H1 (cell line): ENCODE results near the gene BCL6B. TPM values are rescaled to one million over a fixed set of nuclear protein-coding genes. Genes with fewer than 3 reads are reported as not detected.

Experiments used
- CTCF ChIA-PET: fragments of 300-600 bp; sonication (Branson Sonifier 250); formaldehyde crosslinking; loops from one replicate; lab custom pipeline; 2021; ENCODE audit not compliant: partially characterized antibody; lab: Charles Lee
- POLR2A ChIA-PET: fragments of 300-600 bp; sonication (Branson Sonifier 250); formaldehyde crosslinking; loops from one replicate; lab custom pipeline; 2021; ENCODE audit warnings: inconsistent platforms; ENCODE audit not compliant: partially characterized antibody; lab: Charles Lee
- DNase-seq, 2 experiments: peaks; one replicate each; pipeline versions ENCODE4 v3.0.0 to v3.0.0-alpha.2; 2010 to 2022; ENCODE audit warnings: low spot score in 2 of 2, low read depth in 1 of 2, mixed read lengths in 1 of 2
- FAIRE-seq: peaks from 2 replicates; lab custom pipeline; 2011; peaks lifted over from hg19 to GRCh38; lab: Jason Lieb, UNC
- H2AFZ ChIP-seq: 2 replicates; pipeline ENCODE4 v1.8.1; 2012; ENCODE audit warnings: low read length, inconsistent platforms
- H2AK5ac ChIP-seq: 2 replicates; pipeline ENCODE4 v1.6.1; 2013; ENCODE audit warnings: low read depth, low read length
- H2BK120ac ChIP-seq: replicated peaks from 2 replicates; pipeline ENCODE3; 2013; ENCODE audit warnings: low read depth, low read length, inconsistent platforms
- H2BK12ac ChIP-seq: 2 replicates; pipeline ENCODE4 v1.6.1; 2013; ENCODE audit warnings: low read depth, low read length
- H2BK15ac ChIP-seq: 2 replicates; pipeline ENCODE4 v1.6.1; 2013; ENCODE audit warnings: low read length
- H2BK20ac ChIP-seq: 2 replicates; pipeline ENCODE4 v1.6.1; 2013; ENCODE audit warnings: low read length
- H2BK5ac ChIP-seq: 2 replicates; pipeline ENCODE4 v1.6.1; 2013; ENCODE audit warnings: low read depth, low read length
- H3K14ac ChIP-seq: 2 replicates; pipeline ENCODE4 v1.6.1; 2013; ENCODE audit warnings: inconsistent platforms; ENCODE audit not compliant: insufficient read length
- H3K18ac ChIP-seq: 2 replicates; pipeline ENCODE4 v1.6.1; 2013; ENCODE audit warnings: low read length; ENCODE audit errors: extremely low read depth
- H3K23ac ChIP-seq: 2 replicates; pipeline ENCODE4 v1.6.1; 2013; ENCODE audit warnings: inconsistent platforms; ENCODE audit not compliant: insufficient read length
- H3K23me2 ChIP-seq: 2 replicates; pipeline ENCODE4 v1.6.1; 2013; ENCODE audit warnings: low read depth, low read length
- H3K27ac ChIP-seq: 2 replicates; pipeline ENCODE4 v1.6.1; 2011; ENCODE audit warnings: low read depth, low read length, inconsistent platforms
- H3K27me3 ChIP-seq, 4 experiments: replicated peaks in 1 of 4; 1 replicate in 1 of 4; 2 replicates in 3 of 4; pipeline versions ENCODE4 v1.6.1 to v1.8.1; 2011 to 2013; ENCODE audit warnings: low read length in 3 of 4, mild to moderate bottlenecking in 3 of 4, inconsistent platforms in 2 of 4, mixed read lengths in 2 of 4, moderate library complexity in 1 of 4; ENCODE audit not compliant: control insufficient read depth in 3 of 4, insufficient read depth in 3 of 4; ENCODE audit errors: extremely low read depth in 1 of 4
- H3K36me3 ChIP-seq, 4 experiments: 2 replicates each; pipeline versions ENCODE4 v1.6.1 to v1.8.1; 2011 to 2013; ENCODE audit warnings: mild to moderate bottlenecking in 4 of 4, low read length in 3 of 4, moderate library complexity in 2 of 4, control low read depth in 1 of 4, inconsistent platforms in 1 of 4; ENCODE audit not compliant: insufficient read depth in 4 of 4, control insufficient read depth in 2 of 4
- H3K4ac ChIP-seq: replicated peaks from 2 replicates; pipeline ENCODE3; 2013; ENCODE audit warnings: low read length, low read depth, mixed read lengths, inconsistent platforms; ENCODE audit not compliant: insufficient read length
- H3K4me1 ChIP-seq, 4 experiments: replicated peaks in 1 of 4; 1 replicate in 1 of 4; 2 replicates in 3 of 4; pipeline versions ENCODE4 v1.6.1 to v1.8.1; 2011 to 2013; ENCODE audit warnings: low read length in 3 of 4, inconsistent platforms in 2 of 4, mixed read lengths in 1 of 4; ENCODE audit not compliant: insufficient read depth in 4 of 4, control insufficient read depth in 3 of 4
- H3K4me2 ChIP-seq, 2 experiments: 2 replicates each; pipeline versions ENCODE4 v1.6.1 to v1.8.1; 2011 to 2013; ENCODE audit warnings: low read depth in 2 of 2, low read length in 2 of 2, control low read depth in 1 of 2, inconsistent platforms in 1 of 2, mild to moderate bottlenecking in 1 of 2; ENCODE audit not compliant: insufficient read depth in 1 of 2
- H3K4me3 ChIP-seq, 4 experiments: fragments of 200-600, 300-600 bp in 1 of 4; sonication (generic), shearing (Covaris generic), sonication (Bioruptor Twin) in 1 of 4; 2 replicates each; pipeline versions ENCODE4 v1.5.1 to v1.8.1; 2011 to 2016; ENCODE audit warnings: low read length in 4 of 4, low read depth in 3 of 4, control low read depth in 2 of 4, inconsistent platforms in 2 of 4, mild to moderate bottlenecking in 2 of 4, mixed read lengths in 1 of 4, moderate library complexity in 1 of 4; ENCODE audit not compliant: insufficient read depth in 2 of 4; ENCODE audit errors: extremely low read depth in 1 of 4
- H3K56ac ChIP-seq: replicated peaks from 2 replicates; pipeline ENCODE3; 2013; ENCODE audit warnings: low read depth, mild to moderate bottlenecking, mixed read lengths, low read length, inconsistent platforms; ENCODE audit not compliant: insufficient read length
- H3K79me1 ChIP-seq: 2 replicates; pipeline ENCODE4 v1.6.1; 2013; ENCODE audit warnings: low read depth, low read length, control low read depth
- H3K79me2 ChIP-seq, 2 experiments: 2 replicates each; pipeline versions ENCODE4 v1.6.1 to v1.8.1; 2012 to 2013; ENCODE audit warnings: low read length in 2 of 2, mild to moderate bottlenecking in 2 of 2, inconsistent platforms in 1 of 2; ENCODE audit not compliant: insufficient read depth in 2 of 2, control insufficient read depth in 1 of 2
- H3K9ac ChIP-seq, 4 experiments: replicated peaks in 1 of 4; 1 replicate in 1 of 4; 2 replicates in 3 of 4; pipeline versions ENCODE4 v1.6.1 to v1.8.1; 2011 to 2013; ENCODE audit warnings: low read depth in 3 of 4, low read length in 3 of 4, control low read depth in 2 of 4, mild to moderate bottlenecking in 2 of 4, moderate library complexity in 2 of 4, inconsistent platforms in 1 of 4; ENCODE audit errors: extremely low read depth in 1 of 4
- H3K9me3 ChIP-seq, 2 experiments: 2 replicates each; pipeline versions ENCODE4 v1.6.1 to v1.8.1; 2012 to 2013; ENCODE audit warnings: mild to moderate bottlenecking in 2 of 2, moderate library complexity in 2 of 2, control low read depth in 1 of 2, inconsistent platforms in 1 of 2, low read depth in 1 of 2, low read length in 1 of 2, mixed read lengths in 1 of 2; ENCODE audit not compliant: insufficient read depth in 2 of 2
- H4K20me1 ChIP-seq, 2 experiments: replicated peaks in 1 of 2; 2 replicates each; pipeline versions ENCODE3 to v1.8.1; 2011 to 2013; ENCODE audit warnings: inconsistent platforms in 2 of 2, low read length in 2 of 2, mild to moderate bottlenecking in 1 of 2; ENCODE audit not compliant: insufficient read depth in 2 of 2, control insufficient read depth in 1 of 2
- H4K5ac ChIP-seq: 2 replicates; pipeline ENCODE4 v1.6.1; 2013; ENCODE audit warnings: low read length, low read depth, mixed read lengths, inconsistent platforms; ENCODE audit not compliant: insufficient read length
- H4K8ac ChIP-seq: 2 replicates; pipeline ENCODE4 v1.8.0; 2013; ENCODE audit warnings: mild to moderate bottlenecking, moderate library complexity, low read length, inconsistent platforms; ENCODE audit not compliant: insufficient read depth; ENCODE audit errors: extremely low read depth
- H4K91ac ChIP-seq: replicated peaks from 2 replicates; pipeline ENCODE3; 2013; ENCODE audit warnings: low read length, mixed read lengths, inconsistent platforms; ENCODE audit not compliant: insufficient read length
- BCL11A ChIP-seq, 2 experiments: IDR thresholded peaks; one replicate each; pipeline ENCODE4 v1.6.1; 2011; ENCODE audit warnings: low read depth in 2 of 2, low read length in 2 of 2, mild to moderate bottlenecking in 2 of 2
- MAFK ChIP-seq: IDR thresholded peaks from 2 replicates; pipeline ENCODE4 v1.6.1; 2012; ENCODE audit warnings: low read depth, mild to moderate bottlenecking, improper control_type of control experiment, low read length
- NRF1 ChIP-seq: IDR thresholded peaks from 2 replicates; pipeline ENCODE4 v1.6.1; 2011; ENCODE audit warnings: mild to moderate bottlenecking, low read depth, low read length, improper control_type of control experiment
- POLR2A ChIP-seq, 2 experiments: IDR thresholded peaks; 1 replicate in 1 of 2; 2 replicates in 1 of 2; pipeline ENCODE4 v1.6.1; 2011; ENCODE audit warnings: low read depth in 2 of 2, low read length in 2 of 2, mild to moderate bottlenecking in 2 of 2; ENCODE audit errors: control extremely low read depth in 1 of 2
- SAP30 ChIP-seq: fragments of 300-600 bp; sonication (generic); IDR thresholded peaks from 2 replicates; pipeline ENCODE4 v1.7.1; 2012; ENCODE audit warnings: low read length, moderate library complexity, mild to moderate bottlenecking, inconsistent platforms; ENCODE audit not compliant: insufficient read depth, insufficient replicate concordance
- SIN3A ChIP-seq, 2 experiments: IDR thresholded peaks in 1 of 2; conservative IDR thresholded peaks in 1 of 2; 2 replicates each; pipeline ENCODE4 v1.6.1; 2011 to 2012; ENCODE audit warnings: low read length in 2 of 2, improper control_type of control experiment in 1 of 2, low read depth in 1 of 2, mild to moderate bottlenecking in 1 of 2
- SP1 ChIP-seq: IDR thresholded peaks from 2 replicates; pipeline ENCODE4 v1.6.1; 2011; ENCODE audit warnings: low read depth, low read length
- TAF1 ChIP-seq: IDR thresholded peaks from 2 replicates; pipeline ENCODE4 v1.6.1; 2011; ENCODE audit warnings: mild to moderate bottlenecking, low read depth, low read length
- WGBS, 2 experiments: shearing (Covaris generic) in 1 of 2; methylation state at CpG; one replicate each; pipeline versions ENCODE4 v1.1.6 to v1.1.7; 2013 to 2015; ENCODE audit warnings: low lambda C conversion rate in 2 of 2, mixed read lengths in 2 of 2, inconsistent platforms in 1 of 2, low coverage in 1 of 2, missing lambda C conversion rate in 1 of 2; ENCODE audit not compliant: insufficient replicate concordance in 2 of 2, insufficient coverage in 1 of 2, insufficient read length in 1 of 2; ENCODE audit errors: extremely low coverage in 1 of 2, missing lambda C conversion rate in 1 of 2; 5-methylcytosine and 5-hydroxymethylcytosine counted together
- long read RNA-seq, 2 experiments: library from RNA in 1 of 2; library from capped mRNA in 1 of 2; stranded (forward); transcript quantifications; one replicate each; pipeline ENCODE4 v2.0.0, GENCODE V29; 2021; ENCODE audit warnings: inconsistent platforms in 1 of 2
- polyA minus RNA-seq, 3 experiments: library from RNA; depleted of rRNA, polyadenylated mRNA; stranded (reverse); fragments of >200 nt; gene quantifications; 1 replicate in 2 of 3; 2 replicates in 1 of 3; pipeline ENCODE4 v1.2.3, GENCODE V29; 2011
- polyA plus RNA-seq, 7 experiments: library from polyadenylated mRNA; depleted of rRNA in 3 of 7; stranded (reverse) in 5 of 7; unstranded in 2 of 7; fragments of >200 nt in 5 of 7; fragments of 200-250 nt in 2 of 7; gene quantifications; 1 replicate in 5 of 7; 2 replicates in 1 of 7; 4 replicates in 1 of 7; pipeline versions ENCODE4 v1.2.1 to v1.2.3, GENCODE V29; 2011 to 2013; ENCODE audit warnings: missing spikeins in 2 of 7, mixed read lengths in 2 of 7
- total RNA-seq: library from RNA; stranded (reverse); fragmentation: NEBNext Ultra II Directional; extraction: Animal tissue kit (Norgen Biotek cat#: 25700); gene quantifications from 2 replicates; pipeline ENCODE4 v1.2.1, GENCODE V29; 2021

BCL6B gene
- total RNA-seq (7.4 and 8.7 TPM in 2 replicates), polyA plus RNA-seq (2011; rRNA removed) (6.6 and 7.0 TPM in 2 replicates), polyA minus RNA-seq (2011; rRNA and poly(A)+ RNA removed) (3.6 and 6.1 TPM in 2 replicates)
- 3.5 TPM for polyA plus RNA-seq (2011; cell fraction: cytosol; rRNA removed)
- 10.1 TPM for polyA plus RNA-seq (2011; cell fraction: nucleus; rRNA removed)
- polyA plus RNA-seq (2012, experiment 1 of 2) = 8.1 to 10.9 TPM (median 8.9 TPM) in 4 replicates
- 8.4 TPM for polyA plus RNA-seq (2012, experiment 2 of 2)
- polyA plus RNA-seq (2013, experiment 1 of 2) = 5.3 TPM
- 4.8 TPM for polyA plus RNA-seq (2013, experiment 2 of 2)
- 4.3 TPM for polyA minus RNA-seq (2011; cell fraction: cytosol; rRNA and poly(A)+ RNA removed)
- polyA minus RNA-seq (2011; cell fraction: nucleus; rRNA and poly(A)+ RNA removed) = 8.0 TPM
- long read RNA-seq, experiment 1, partial matches to known transcripts = 2 of 3 reads
- long read RNA-seq, experiment 1, other reads (novel, unspliced or antisense) = 1 of 3 reads
- long read RNA-seq, experiment 2, partial matches to known transcripts = 1 of 2 reads
- long read RNA-seq, experiment 2, other reads (novel, unspliced or antisense) = 1 of 2 reads

DNA sequence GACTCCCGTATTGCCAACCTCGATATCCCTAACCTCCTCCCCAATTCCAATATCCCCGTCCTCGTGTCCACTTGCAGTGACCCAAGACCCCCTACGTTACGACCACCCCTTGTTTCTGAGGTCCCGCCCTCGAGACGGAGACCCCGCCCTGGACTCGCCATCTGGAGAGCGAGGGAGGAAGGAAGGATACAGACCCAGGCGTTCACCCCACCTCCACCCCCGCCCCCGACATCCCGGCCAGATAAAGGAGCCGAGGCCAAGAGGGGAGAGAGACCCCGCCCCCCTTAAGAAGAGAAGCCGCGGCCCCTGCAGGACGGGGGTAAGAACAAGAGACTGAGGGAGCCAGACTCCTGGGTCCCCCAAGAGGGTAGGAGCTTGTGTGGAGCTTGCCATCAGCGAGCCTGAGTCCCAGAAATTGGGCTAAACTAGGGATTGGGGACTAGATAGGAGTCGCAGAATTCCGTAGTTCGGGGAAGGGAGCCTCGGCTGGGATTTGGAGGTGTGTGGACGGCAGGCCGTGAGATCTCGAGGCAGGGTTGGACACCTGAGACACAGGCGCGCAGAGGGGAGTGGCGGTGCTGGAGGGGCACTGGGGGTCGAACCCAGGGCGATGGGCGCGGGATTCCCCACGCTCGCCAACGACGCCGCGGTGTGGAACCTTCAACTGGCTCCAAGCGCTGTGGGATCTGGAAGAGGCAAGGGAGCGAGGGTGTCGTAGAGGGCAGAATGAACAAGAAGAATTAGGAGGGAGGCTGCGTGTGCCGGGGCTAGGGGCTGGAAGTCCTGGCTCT, at the start of gene BCL6B:
Gene BCL6B, plus strand, starts transcription at position 270 of the 791 bp plus-strand sequence. CDS start 622 bp downstream, outside the sequence.
- H3K23me2 ChIP-seq = peaks cover 11% of the 10 kb centered on the region
- H3K79me1 ChIP-seq = no peaks in the 10 kb centered on the region
- H2BK12ac ChIP-seq = 0 out of 2 replicates have a peak within 1 kb of the TSS, but pooled peaks have one; percentile 14
- no peaks in the 10 kb centered on the region for H3K79me2 ChIP-seq
- no peak within 1 kb of the TSS for H3K14ac ChIP-seq
- peak within 1 kb of the TSS in 3 of 4 experiments; percentile 36 to 59 (median 46); a peak in 6 of 7 replicates for H3K9ac ChIP-seq
- peak within 1 kb of the TSS; percentile 18 for H2BK120ac ChIP-seq
- H3K4me3 ChIP-seq = peak within 1 kb of the TSS; percentile 57 to 68 (median 59)
- no peaks in the 10 kb centered on the region for H3K9me3 ChIP-seq
- POLR2A ChIA-PET = interaction anchor here (0.8 to 3.3 kb wide), 4 partner anchors 8 to 20 kb away, joined by 3 to 15 read pairs (median 8); partner anchors contain the start of genes RNASEK and SLC16A13
- H3K56ac ChIP-seq = peak within 1 kb of the TSS; percentile 14
- peak within 1 kb of the TSS; percentile 74 for H2AFZ ChIP-seq
- H4K91ac ChIP-seq = peak within 1 kb of the TSS; percentile 34
- CTCF ChIA-PET = interaction anchor here (1.0 to 3.2 kb wide), 12 partner anchors 9 to 356 kb away, joined by 3 to 34 read pairs (median 4); partner anchors contain the start of gene ALOX12
- H4K8ac ChIP-seq = peak within 1 kb of the TSS; percentile 75; the same call in 1 of the 2 replicates
- peak within 1 kb of the TSS; percentile 25 for H3K4ac ChIP-seq
- peaks cover 0 to 16% (median 14%) of the 10 kb centered on the region in 4 experiments; a peak in 6 of 7 replicates for H3K27me3 ChIP-seq
- no peak within 1 kb of the TSS for H2AK5ac ChIP-seq
- peak within 1 kb of the TSS; percentile 83 for H2BK15ac ChIP-seq
- WGBS, 2 experiments = 5% methylated on average over 25 of the region's 47 CpGs; no CpG with 5 or more reads in 1 of the 2 experiments
- no peaks in the 10 kb centered on the region for H4K20me1 ChIP-seq
- H4K5ac ChIP-seq = no peak within 1 kb of the TSS
- peaks cover 0 to 15% (median 5%) of the 10 kb centered on the region in 4 experiments; a peak in 6 of 7 replicates for H3K4me1 ChIP-seq
- H2BK20ac ChIP-seq = 0 out of 2 replicates have a peak within 1 kb of the TSS, but pooled peaks have one; percentile 72
- peak in 1 of 2 experiments; percentile 74 for DNase-seq
- peaks cover 0 to 8% (median 3%) of the 10 kb centered on the region in 4 experiments; a peak in 1 of 8 replicates for H3K36me3 ChIP-seq
- no peak for FAIRE-seq
- peak within 1 kb of the TSS; percentile 78; the same call in 1 of the 2 replicates for H3K18ac ChIP-seq
- no peak within 1 kb of the TSS for H3K27ac ChIP-seq
- peak within 1 kb of the TSS; percentile 91 to 97 for H3K4me2 ChIP-seq
- H3K23ac ChIP-seq = no peak within 1 kb of the TSS
- no peak within 1 kb of the TSS; the same call in 1 of the 2 replicates for H2BK5ac ChIP-seq
- TF ChIP-seq MAFK (no peak), NRF1 (no peak), POLR2A (IDR thresholded peaks at IDR 0.05; ENCODE audit: control extremely low read depth in 1 of 2, low read depth in 2 of 2, low read length in 2 of 2) (no peak; a peak in 1 of 3 replicates), TAF1 (no peak), SIN3A (conservative IDR thresholded peaks at IDR 0.05 in 1 of 2, IDR thresholded peaks at IDR 0.05 in 1 of 2; ENCODE audit: low read depth in 1 of 2, low read length in 2 of 2) (no peak), BCL11A (IDR thresholded peaks at IDR 0.05; ENCODE audit: low read depth in 2 of 2, low read length in 2 of 2) (no peak), SAP30 (no peak), SP1 (no peak)
